ENCODE data around the gene PLPPR4. TPM values are rescaled to one million over a fixed set of nuclear protein-coding genes. Genes with fewer than 3 reads are reported as not detected.

PLPPR4 gene
- total RNA-seq: not detected in 2 replicates

GRCh38 chr1:99264201-99265021, at the start of gene PLPPR4:
TSS of gene PLPPR4 (plus strand) at chr1:99264492. CDS start at chr1:99264594, 102 bp downstream.

